Hepatocyte (in vitro differentiated cells): ENCODE measurements around the gene MOBP.

ENCODE experiments used
- EZH2 ChIP-seq: fragments of 200-600 bp; sonication (generic); IDR thresholded peaks from 2 replicates; pipeline ENCODE4 v1.6.1; 2016; ENCODE audit warnings: antibody characterized with exemption, mild to moderate bottlenecking, borderline replicate concordance
- EZH2phosphoT487 ChIP-seq: fragments of 200-600 bp; sonication (generic); IDR thresholded peaks from one replicate; pipeline ENCODE4 v1.6.1; 2018; ENCODE audit warnings: antibody characterized with exemption, mild to moderate bottlenecking, low read depth, moderate library complexity; ENCODE audit not compliant: unreplicated experiment, severe bottlenecking
- TF ChIP-seq, protein P1 (sequence below): fragments of 200-600 bp; sonication (generic); IDR thresholded peaks from 2 replicates; pipeline ENCODE4 v1.5.1; 2016; ENCODE audit warnings: antibody characterized with exemption, mild to moderate bottlenecking; ENCODE audit not compliant: poor library complexity

DNA sequence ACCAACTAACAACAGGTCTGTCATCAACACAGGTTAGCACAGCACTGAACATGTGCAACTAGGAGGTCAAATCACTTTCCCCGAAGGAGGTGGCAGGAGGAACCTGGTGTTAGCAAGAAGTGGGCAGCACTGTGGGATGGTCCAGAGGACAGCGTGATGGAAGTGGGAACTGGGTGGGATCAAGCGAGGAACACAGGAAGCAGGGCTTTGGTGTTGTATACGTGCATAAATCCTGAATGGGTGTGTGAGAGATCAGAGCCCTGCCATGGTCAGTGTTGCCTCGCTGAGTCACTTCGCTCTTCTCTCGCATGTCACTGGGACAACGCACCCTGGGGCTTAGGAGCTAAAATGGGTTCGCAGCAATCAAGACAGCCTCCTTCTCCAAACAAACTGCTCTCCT lies 62.1 kb downstream of the MOBP start:
- TF ChIP-seq, protein P1, sequence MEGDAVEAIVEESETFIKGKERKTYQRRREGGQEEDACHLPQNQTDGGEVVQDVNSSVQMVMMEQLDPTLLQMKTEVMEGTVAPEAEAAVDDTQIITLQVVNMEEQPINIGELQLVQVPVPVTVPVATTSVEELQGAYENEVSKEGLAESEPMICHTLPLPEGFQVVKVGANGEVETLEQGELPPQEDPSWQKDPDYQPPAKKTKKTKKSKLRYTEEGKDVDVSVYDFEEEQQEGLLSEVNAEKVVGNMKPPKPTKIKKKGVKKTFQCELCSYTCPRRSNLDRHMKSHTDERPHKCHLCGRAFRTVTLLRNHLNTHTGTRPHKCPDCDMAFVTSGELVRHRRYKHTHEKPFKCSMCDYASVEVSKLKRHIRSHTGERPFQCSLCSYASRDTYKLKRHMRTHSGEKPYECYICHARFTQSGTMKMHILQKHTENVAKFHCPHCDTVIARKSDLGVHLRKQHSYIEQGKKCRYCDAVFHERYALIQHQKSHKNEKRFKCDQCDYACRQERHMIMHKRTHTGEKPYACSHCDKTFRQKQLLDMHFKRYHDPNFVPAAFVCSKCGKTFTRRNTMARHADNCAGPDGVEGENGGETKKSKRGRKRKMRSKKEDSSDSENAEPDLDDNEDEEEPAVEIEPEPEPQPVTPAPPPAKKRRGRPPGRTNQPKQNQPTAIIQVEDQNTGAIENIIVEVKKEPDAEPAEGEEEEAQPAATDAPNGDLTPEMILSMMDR: no peak
- TF ChIP-seq EZH2 (no peak), EZH2phosphoT487 (no peak)
